ENCODE data around the gene KLK13.

Gene KLK13

DNA sequence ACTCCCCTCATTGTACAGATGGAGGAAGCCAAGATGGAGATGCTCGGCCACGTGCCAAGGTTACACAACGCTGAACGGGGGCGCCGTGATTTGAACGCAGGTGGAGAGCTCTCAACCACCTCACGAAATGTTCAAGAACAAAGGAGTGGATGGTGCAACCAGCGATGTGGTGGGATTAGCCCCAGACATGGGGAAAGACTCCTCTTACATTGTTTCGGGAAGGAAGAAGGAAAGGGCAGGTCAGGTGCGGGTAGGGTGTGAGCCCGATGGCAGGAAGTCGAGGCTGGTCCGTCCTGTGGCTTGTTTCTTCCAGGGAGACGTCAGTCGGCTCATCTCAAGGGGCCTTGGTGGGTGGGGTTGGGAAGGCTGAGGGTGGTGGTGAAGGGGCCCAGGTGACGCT is 24.9 kb upstream of the KLK13 start:
- ChIA-PET CTCF (interaction anchor here (2.2 kb wide), 1 partner anchor 11 kb away, joined by 6 read pairs; no protein-coding TSS in a partner anchor), POLR2A (no interaction called here)
- DNase-seq (ENCODE audit: low read depth, low spot score), result no peak
- H3K4me3 ChIP-seq (ENCODE audit: low read depth, low read length), result no peak overlapping the region
- TF ChIP-seq, protein P1, sequence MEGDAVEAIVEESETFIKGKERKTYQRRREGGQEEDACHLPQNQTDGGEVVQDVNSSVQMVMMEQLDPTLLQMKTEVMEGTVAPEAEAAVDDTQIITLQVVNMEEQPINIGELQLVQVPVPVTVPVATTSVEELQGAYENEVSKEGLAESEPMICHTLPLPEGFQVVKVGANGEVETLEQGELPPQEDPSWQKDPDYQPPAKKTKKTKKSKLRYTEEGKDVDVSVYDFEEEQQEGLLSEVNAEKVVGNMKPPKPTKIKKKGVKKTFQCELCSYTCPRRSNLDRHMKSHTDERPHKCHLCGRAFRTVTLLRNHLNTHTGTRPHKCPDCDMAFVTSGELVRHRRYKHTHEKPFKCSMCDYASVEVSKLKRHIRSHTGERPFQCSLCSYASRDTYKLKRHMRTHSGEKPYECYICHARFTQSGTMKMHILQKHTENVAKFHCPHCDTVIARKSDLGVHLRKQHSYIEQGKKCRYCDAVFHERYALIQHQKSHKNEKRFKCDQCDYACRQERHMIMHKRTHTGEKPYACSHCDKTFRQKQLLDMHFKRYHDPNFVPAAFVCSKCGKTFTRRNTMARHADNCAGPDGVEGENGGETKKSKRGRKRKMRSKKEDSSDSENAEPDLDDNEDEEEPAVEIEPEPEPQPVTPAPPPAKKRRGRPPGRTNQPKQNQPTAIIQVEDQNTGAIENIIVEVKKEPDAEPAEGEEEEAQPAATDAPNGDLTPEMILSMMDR (IDR thresholded peaks at IDR 0.05; ENCODE audit: insufficient read depth, low read length, missing control alignments), result no peak

DNA sequence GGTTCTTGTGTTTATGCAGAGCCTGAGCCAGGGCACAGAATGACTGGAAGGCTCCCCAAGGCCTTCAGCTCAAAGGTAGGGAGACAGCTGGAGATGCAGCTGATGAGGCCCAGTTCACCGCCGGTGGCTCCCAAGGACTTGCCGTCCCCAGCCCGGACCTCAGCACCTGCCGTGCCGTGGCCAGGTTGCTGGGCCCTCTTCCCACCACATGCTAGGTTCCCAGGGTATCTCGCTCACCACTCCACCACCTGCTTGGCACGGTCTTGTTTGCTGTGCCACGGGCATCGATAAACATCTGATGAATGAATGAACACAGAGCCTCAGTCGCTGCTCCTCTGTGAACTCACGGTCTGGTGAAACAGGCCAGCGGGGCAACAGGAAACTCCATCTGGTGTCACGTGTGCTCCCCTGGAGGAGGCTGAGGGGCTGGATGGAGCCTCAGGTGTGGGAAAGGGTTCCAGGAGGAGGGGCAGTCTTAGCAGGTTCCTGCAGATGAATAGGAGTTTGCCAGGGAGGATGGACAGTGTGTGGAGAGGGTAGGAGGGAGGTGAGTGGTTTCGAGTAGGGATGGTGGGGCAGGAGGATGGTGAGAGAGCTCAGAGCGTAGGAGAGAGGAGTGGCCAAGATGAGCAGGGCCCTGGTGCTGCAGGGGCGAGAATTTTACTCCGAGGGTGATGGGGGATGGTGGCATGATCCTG is 21.4 kb upstream of the KLK13 start:
- CTCF ChIA-PET, result interaction anchor here (1.0 to 1.8 kb wide), 2 partner anchors 9 to 11 kb away, joined by 4 to 6 read pairs; no protein-coding TSS in a partner anchor
- POLR2A ChIA-PET, result no interaction called here
- H3K4me3 ChIP-seq (ENCODE audit: low read depth, low read length), result no peak overlapping the region
- no peak for DNase-seq (ENCODE audit: low read depth, low spot score)
- TF ChIP-seq, protein P1 (IDR thresholded peaks at IDR 0.05; ENCODE audit: insufficient read depth, low read length, missing control alignments), result no peak

DNA sequence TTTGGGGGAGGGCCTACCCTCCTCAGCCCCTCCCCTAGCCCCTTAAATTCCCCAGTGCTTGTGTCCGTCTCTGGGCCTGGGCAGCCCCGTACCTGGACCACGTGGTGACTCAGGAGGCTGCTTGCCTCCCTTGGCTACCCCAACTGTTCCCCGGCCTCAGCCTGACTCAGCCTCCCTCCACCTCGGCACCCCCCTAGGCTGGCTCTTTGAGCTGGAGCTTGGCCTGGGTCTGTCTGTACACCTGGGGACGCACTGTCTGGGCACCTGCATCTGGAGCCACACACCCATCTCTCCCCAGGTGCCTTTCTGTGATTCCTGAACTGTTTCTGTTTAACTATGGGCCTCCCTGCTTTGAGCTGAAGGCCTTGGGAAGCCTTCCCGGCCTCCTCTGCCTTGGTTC is 19.6 kb upstream of the KLK13 start:
- H3K4me3 ChIP-seq (ENCODE audit: low read depth, low read length), result no peak overlapping the region
- ChIA-PET POLR2A (no interaction called here), CTCF (interaction anchor here (1.5 kb wide), 1 partner anchor 12 kb away, joined by 4 read pairs; no protein-coding TSS in a partner anchor)
- DNase-seq (ENCODE audit: low read depth, low spot score), result no peak
- TF ChIP-seq, protein P1 (IDR thresholded peaks at IDR 0.05; ENCODE audit: insufficient read depth, low read length, missing control alignments), result no peak

DNA sequence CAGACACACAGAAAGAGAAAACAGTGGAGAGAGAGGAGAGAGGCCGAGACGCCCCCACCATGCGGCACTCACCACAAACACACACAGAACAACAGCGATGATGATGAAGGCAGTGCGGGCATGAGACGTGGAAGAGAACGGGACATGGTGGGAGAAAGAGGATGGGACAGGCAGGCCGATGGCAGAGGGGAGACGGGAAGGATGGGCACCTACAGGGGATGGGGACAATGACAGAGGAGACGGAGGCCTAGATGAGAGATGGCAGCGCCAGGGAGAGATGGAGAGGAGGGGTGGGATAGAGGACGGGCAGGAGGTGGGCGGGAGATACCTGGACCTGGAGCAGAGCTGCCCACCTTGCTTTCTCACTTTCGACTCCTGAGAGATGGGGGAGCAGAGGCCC is 18.9 kb upstream of the KLK13 start:
- ChIA-PET CTCF (no interaction called here), POLR2A (no interaction called here)
- H3K4me3 ChIP-seq (ENCODE audit: low read depth, low read length), result no peak overlapping the region
- no peak for DNase-seq (ENCODE audit: low read depth, low spot score)
- TF ChIP-seq, protein P1 (IDR thresholded peaks at IDR 0.05; ENCODE audit: insufficient read depth, low read length, missing control alignments), result no peak

DNA sequence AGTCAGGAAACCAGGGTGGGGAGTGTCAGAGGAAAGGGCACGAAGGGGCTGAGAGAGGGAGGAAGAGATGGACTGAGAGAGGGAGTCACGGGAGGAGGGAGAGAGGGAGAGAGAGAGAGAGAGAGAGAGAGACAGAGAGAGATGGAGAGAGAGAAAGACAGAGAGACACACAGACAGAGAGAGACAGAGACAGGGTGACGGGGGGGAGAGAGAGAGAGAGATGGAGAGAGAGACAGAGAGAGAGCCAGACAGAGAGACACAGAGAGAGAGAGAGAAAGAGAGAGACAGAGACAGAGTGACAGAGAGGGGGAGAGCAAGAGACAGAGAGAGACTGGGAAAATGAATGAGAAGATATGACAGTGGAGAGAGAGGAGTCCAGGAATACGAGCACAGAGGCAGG is 18.3 kb upstream of the KLK13 start:
- CTCF ChIA-PET, result no interaction called here
- POLR2A ChIA-PET, result no interaction called here
- no peak for DNase-seq (ENCODE audit: low read depth, low spot score)
- no peak overlapping the region for H3K4me3 ChIP-seq (ENCODE audit: low read depth, low read length)
- TF ChIP-seq, protein P1 (IDR thresholded peaks at IDR 0.05; ENCODE audit: insufficient read depth, low read length, missing control alignments), result no peak

DNA sequence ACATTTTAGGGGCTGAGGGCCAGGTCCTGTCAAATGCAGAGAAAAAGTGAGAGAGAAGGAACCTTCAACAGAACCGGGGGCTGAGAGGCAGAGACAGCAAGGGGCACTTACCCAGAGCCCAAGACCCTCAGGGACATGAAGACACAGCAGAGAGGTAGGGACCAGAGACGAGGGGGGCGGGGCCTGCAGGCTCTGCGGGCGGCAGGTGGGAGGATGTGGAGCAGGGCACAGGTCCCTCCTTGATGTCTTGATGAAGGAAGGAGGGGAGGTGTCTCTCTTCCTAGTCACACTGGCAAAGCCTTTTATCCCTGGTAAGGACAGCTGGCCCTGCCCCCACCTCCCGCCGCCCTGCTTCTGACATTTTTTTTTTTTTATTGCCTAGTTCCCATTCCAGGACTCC is 17.7 kb upstream of the KLK13 start, which contains the start of gene KLK14:
TSS of gene KLK14 (minus strand) at position 277 of the 400 bp plus-strand sequence. CDS start at position 4, 273 bp downstream.
- POLR2A ChIA-PET, result no interaction called here
- no peak for DNase-seq (ENCODE audit: low read depth, low spot score)
- H3K4me3 ChIP-seq (ENCODE audit: low read depth, low read length), result no peak within 1 kb of the TSS
- TF ChIP-seq, protein P1 (IDR thresholded peaks at IDR 0.05; ENCODE audit: insufficient read depth, low read length, missing control alignments), result no peak
- CTCF ChIA-PET, result no interaction called here

Measured in AG04449 (cell line).